ENCODE data around the gene OSGIN1. TPM values are rescaled to one million over a fixed set of nuclear protein-coding genes. Genes with fewer than 3 reads are reported as not detected.

OSGIN1 gene
- total RNA-seq, 2 experiments from 2014 or later: 2.1 to 2.6 TPM

DNA sequence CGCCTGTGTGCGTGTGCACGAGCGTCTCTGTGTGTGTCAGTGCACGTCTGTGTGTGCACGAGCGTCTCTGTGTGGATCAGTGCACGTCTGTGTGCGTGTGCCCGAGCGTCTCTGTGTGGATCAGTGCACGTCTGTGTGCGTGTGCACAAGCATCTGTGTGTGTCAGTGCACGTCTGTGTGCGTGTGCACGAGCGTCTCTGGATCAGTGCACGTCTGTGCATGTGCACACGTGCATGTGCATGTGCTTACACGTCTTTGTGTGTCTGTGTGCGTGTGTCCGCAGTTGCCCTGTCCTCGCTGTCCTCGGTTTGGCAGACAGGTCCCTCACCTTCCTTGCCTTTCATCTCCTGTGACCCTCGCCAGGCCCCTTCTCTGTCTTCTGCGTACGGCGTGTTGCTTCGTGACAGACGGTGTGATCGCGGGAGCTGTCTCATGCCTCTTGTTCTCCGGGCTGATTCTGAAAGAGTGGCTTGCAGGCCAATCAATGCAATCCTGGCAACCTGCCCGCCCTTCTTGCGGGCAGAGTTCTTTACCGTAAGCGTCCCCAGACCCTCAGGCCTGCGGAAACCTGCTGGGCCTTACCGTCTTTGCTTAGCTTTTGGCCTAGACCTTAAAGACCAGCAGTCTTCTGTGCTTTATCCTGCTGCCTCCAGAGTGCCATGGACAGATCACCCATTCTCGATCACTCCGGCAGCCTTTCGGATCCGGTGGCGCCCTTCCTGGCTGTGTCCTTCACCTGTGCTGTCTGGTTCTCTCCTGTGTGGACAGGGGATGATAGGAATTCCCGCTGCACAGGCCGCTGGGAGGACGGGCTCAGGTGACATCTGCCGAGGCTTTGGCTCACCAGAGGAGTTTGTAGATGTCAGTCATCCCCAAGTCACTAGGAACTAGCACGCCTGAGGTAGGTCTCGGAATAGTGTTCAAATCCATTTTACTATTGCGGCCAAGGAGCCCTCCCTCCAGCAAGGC, 35.6 kb upstream of the OSGIN1 start:
- no peak overlapping the region for H3K27ac ChIP-seq (ENCODE audit: low read depth in 1 of 2, low read length in 2 of 2)

DNA sequence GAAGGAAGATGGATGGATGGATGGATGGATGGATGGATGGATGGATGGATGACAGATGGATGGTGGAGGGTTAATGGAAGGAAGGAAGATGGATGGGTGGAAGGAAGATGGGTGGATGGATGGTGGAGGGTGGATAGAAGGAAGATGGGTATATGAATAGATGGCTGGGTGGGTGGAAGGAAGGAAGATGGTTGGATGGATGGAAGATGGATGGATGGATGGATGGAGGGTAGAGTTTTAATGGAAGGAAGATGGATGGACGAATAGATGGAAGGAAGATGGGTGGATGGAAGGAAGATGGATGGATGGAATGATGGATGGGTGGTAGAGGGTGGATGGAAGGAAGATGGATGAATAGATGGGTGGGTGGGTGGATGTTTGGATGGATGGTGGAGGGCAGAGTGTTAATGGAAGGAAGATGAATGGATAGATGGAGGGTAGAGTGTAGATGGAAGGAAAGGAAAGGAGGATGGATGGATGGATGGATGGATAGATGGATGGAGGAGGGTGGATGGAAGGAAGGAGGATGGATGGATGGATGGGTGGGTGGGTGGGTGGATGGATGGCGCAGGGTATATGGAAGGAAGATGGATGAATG, 32.0 kb upstream of the OSGIN1 start:
- Mint-ChIP-seq H3K27ac (no peak overlapping the region), H3K4me3 (no peak overlapping the region), H3K27me3 (no peaks in the 10 kb centered on the region), H3K4me1 (ENCODE audit: low read depth) (peaks cover 3% of the 10 kb centered on the region), H3K36me3 (ENCODE audit: low read depth) (peaks cover 56% of the 10 kb centered on the region), H3K9me3 (no peaks in the 10 kb centered on the region)
- no peaks in the 10 kb centered on the region for H3K9me3 ChIP-seq (ENCODE audit: control insufficient read depth in 1 of 2, insufficient read depth in 1 of 2, low read length in 2 of 2)
- H3K4me3 ChIP-seq (ENCODE audit: low read length): no peak overlapping the region
- H3K27me3 ChIP-seq (ENCODE audit: control insufficient read depth in 1 of 2, insufficient read depth in 2 of 2, low read length in 2 of 2): no peaks in the 10 kb centered on the region
- POLR2A ChIA-PET: no interaction called here
- peaks cover 29% of the 10 kb centered on the region for H3K36me3 ChIP-seq (ENCODE audit: insufficient read depth, low read length)
- no peak overlapping the region for H3K27ac ChIP-seq (ENCODE audit: low read depth in 1 of 2, low read length in 2 of 2)
- CTCF ChIA-PET: no interaction called here
- TF ChIP-seq, protein P1, sequence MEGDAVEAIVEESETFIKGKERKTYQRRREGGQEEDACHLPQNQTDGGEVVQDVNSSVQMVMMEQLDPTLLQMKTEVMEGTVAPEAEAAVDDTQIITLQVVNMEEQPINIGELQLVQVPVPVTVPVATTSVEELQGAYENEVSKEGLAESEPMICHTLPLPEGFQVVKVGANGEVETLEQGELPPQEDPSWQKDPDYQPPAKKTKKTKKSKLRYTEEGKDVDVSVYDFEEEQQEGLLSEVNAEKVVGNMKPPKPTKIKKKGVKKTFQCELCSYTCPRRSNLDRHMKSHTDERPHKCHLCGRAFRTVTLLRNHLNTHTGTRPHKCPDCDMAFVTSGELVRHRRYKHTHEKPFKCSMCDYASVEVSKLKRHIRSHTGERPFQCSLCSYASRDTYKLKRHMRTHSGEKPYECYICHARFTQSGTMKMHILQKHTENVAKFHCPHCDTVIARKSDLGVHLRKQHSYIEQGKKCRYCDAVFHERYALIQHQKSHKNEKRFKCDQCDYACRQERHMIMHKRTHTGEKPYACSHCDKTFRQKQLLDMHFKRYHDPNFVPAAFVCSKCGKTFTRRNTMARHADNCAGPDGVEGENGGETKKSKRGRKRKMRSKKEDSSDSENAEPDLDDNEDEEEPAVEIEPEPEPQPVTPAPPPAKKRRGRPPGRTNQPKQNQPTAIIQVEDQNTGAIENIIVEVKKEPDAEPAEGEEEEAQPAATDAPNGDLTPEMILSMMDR (IDR thresholded peaks at IDR 0.05): no peak
- intact Hi-C loops (cut with DNase I, micrococcal nuclease): loop anchor here in 1 of 2 experiments (10.0 kb wide), 1 partner anchor 254 kb away; no protein-coding TSS in a partner anchor
- DNase-seq (no peak), ATAC-seq (ENCODE audit: poor library complexity) (no peak)
- H3K4me1 ChIP-seq (ENCODE audit: insufficient read depth, low read length): no peaks in the 10 kb centered on the region

More for the DNA sequence above, 35.6 kb upstream of the OSGIN1 start:
- no peak overlapping the region for H3K27ac Mint-ChIP-seq
- no peaks in the 10 kb centered on the region for H3K9me3 ChIP-seq (ENCODE audit: control insufficient read depth in 1 of 2, insufficient read depth in 1 of 2, low read length in 2 of 2)
- peaks cover 4% of the 10 kb centered on the region for H3K4me1 Mint-ChIP-seq (ENCODE audit: low read depth)
- H3K27me3 Mint-ChIP-seq: no peaks in the 10 kb centered on the region
- TF ChIP-seq, protein P1 (IDR thresholded peaks at IDR 0.05): no peak
- no peaks in the 10 kb centered on the region for H3K9me3 Mint-ChIP-seq
- no peaks in the 10 kb centered on the region for H3K27me3 ChIP-seq (ENCODE audit: control insufficient read depth in 1 of 2, insufficient read depth in 2 of 2, low read length in 2 of 2)
- intact Hi-C loops (cut with DNase I, micrococcal nuclease): no loop called here
- H3K36me3 Mint-ChIP-seq (ENCODE audit: low read depth): peaks cover 80% of the 10 kb centered on the region
- H3K4me3 ChIP-seq (ENCODE audit: low read length): no peak overlapping the region
- ChIA-PET POLR2A (no interaction called here), CTCF (no interaction called here)
- no peak overlapping the region for H3K4me3 Mint-ChIP-seq
- DNase-seq (no peak), ATAC-seq (ENCODE audit: poor library complexity) (no peak)
- no peaks in the 10 kb centered on the region for H3K4me1 ChIP-seq (ENCODE audit: insufficient read depth, low read length)
- H3K36me3 ChIP-seq (ENCODE audit: insufficient read depth, low read length): peaks cover 58% of the 10 kb centered on the region

DNA sequence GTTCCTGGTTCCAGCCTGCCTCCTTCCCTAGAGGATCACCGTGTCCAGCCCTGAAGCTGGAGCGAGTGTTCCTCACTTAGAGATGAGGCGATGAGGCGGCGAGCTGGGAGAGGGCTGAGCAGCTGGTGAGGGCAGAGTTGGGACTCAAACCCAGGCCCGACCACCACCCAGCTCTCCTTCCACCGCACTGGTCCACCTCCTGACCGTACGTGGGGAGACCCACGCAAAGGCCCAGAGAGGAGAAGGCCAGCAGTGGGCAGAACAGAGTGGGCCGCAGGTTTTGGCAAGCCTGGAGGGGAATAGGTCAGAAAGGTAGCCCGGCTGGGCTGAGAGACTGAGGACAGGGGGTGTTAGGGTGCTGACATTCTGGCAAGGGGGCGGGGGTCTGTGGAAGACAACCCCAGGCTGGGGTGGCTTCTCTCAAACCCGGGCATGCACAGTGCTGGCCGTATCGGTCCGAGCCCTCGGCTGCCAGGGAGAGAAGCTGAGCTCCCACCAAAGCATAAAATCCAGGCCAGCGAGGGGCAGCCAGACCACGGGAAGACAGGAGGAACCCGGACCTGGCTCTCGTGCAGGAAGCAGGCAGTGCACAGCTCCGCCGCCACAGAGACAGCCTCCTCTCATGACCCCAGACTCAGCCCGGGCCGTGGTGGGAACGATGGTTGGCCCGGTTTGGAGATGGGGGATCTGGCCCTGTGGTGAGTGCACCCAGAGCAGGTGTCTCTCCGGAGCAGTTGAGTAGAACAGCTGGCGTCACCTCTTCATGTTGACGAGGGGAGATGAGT, 29.3 kb upstream of the OSGIN1 start:
- POLR2A ChIA-PET: no interaction called here
- H3K27me3 ChIP-seq (ENCODE audit: control insufficient read depth in 1 of 2, insufficient read depth in 2 of 2, low read length in 2 of 2): no peaks in the 10 kb centered on the region
- no peaks in the 10 kb centered on the region for H3K27me3 Mint-ChIP-seq
- no peak for ATAC-seq (ENCODE audit: poor library complexity)
- H3K9me3 Mint-ChIP-seq: no peaks in the 10 kb centered on the region
- H3K36me3 ChIP-seq (ENCODE audit: insufficient read depth, low read length): peaks cover 9% of the 10 kb centered on the region
- H3K4me3 ChIP-seq (ENCODE audit: low read length): no peak overlapping the region
- intact Hi-C loops (cut with DNase I, micrococcal nuclease): loop anchor here in 1 of 2 experiments (10.0 kb wide), 1 partner anchor 251 kb away; no protein-coding TSS in a partner anchor
- no peak overlapping the region for H3K27ac Mint-ChIP-seq
- H3K4me1 Mint-ChIP-seq (ENCODE audit: low read depth): peaks cover 3% of the 10 kb centered on the region
- H3K36me3 Mint-ChIP-seq (ENCODE audit: low read depth): peaks cover 35% of the 10 kb centered on the region
- CTCF ChIA-PET: no interaction called here
- H3K4me3 Mint-ChIP-seq: no peak overlapping the region
- TF ChIP-seq, protein P1 (IDR thresholded peaks at IDR 0.05): no peak
- H3K27ac ChIP-seq (ENCODE audit: low read depth in 1 of 2, low read length in 2 of 2): no peak overlapping the region
- no peaks in the 10 kb centered on the region for H3K9me3 ChIP-seq (ENCODE audit: control insufficient read depth in 1 of 2, insufficient read depth in 1 of 2, low read length in 2 of 2)
- DNase-seq: no peak
- peaks cover 3% of the 10 kb centered on the region for H3K4me1 ChIP-seq (ENCODE audit: insufficient read depth, low read length)
